Measurements from ENCODE around the gene ESR1.

- no peak for TF ChIP-seq CTCF (IDR thresholded peaks at IDR 0.05)
- TF ChIP-seq POLR2A (IDR thresholded peaks at IDR 0.05): no peak
Observed at GRCh38 chr6:152001408-152001807, 193.9 kb downstream of the ESR1 start.
